Endothelial cell of umbilical vein (primary cell): ENCODE data around the gene HAUS7.

Experiments
- EZH2 ChIP-seq: IDR thresholded peaks from 2 replicates; pipeline ENCODE4 v1.6.1; 2012; ENCODE audit warnings: borderline replicate concordance, low read depth, mild to moderate bottlenecking, moderate library complexity, low read length, inconsistent platforms; ENCODE audit not compliant: severe bottlenecking
- MYC ChIP-seq: IDR thresholded peaks from one replicate; pipeline ENCODE4 v1.6.1; 2011; ENCODE audit warnings: mild to moderate bottlenecking, low read depth, low read length
- POLR2A ChIP-seq: IDR thresholded peaks from 2 replicates; pipeline ENCODE4 v1.6.1; 2012; ENCODE audit warnings: low read depth, mild to moderate bottlenecking, control low read depth, low read length
- POLR2AphosphoS5 ChIP-seq: IDR thresholded peaks from 2 replicates; pipeline ENCODE4 v1.6.1; 2012; ENCODE audit warnings: low read depth, mild to moderate bottlenecking, control low read depth, low read length, moderate library complexity; ENCODE audit not compliant: insufficient read depth
- TF ChIP-seq, protein P1 (sequence below), 2 donors: IDR thresholded peaks; 1 replicate in 1 of 2; 2 replicates in 1 of 2; pipeline ENCODE4 v1.5.1; 2011; ENCODE audit warnings: low read length in 2 of 2, mild to moderate bottlenecking in 2 of 2, moderate library complexity in 2 of 2, control low read depth in 1 of 2, inconsistent platforms in 1 of 2, low read depth in 1 of 2; ENCODE audit not compliant: insufficient read depth in 1 of 2; ENCODE audit errors: extremely low read depth in 1 of 2
- TF ChIP-seq, protein P2 (sequence below): IDR thresholded peaks from 2 replicates; pipeline ENCODE4 v1.6.1; 2011; ENCODE audit not compliant: insufficient read depth, insufficient read length

DNA sequence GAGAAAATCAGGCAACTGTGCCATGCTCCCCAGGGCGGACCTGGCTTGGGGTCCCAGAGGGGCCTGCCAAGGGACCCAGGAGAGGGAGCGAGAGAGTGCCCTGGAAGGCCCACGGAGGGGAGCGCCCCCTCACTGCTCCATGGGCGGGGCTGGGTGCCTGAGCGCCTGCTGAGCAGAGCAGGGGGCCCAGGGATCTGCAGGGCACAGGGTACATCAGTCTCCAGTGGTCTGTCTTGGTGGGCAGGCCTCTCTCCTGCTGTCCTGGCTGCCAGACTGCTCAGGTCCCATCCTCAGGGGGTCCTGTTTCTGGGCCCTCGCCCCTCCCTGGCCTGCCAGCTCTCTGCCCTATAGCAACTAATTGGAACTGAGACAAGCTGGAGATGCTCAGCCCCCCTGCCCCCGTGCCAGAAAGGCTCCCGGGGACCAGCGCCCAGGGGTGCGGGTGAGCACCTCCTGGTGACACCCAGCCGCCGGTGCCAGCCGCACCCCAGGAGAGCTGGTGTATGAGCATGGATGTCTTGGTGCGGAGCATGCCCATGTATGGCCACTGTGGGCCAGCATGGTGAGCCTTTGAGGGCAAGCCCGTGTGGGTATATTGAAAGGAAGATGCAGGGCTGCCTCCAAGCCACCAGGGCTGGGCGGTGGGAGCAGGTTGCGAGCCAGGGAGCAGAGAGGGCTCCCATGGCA is 25.7 kb upstream of the HAUS7 start:
- TF ChIP-seq, protein P1, sequence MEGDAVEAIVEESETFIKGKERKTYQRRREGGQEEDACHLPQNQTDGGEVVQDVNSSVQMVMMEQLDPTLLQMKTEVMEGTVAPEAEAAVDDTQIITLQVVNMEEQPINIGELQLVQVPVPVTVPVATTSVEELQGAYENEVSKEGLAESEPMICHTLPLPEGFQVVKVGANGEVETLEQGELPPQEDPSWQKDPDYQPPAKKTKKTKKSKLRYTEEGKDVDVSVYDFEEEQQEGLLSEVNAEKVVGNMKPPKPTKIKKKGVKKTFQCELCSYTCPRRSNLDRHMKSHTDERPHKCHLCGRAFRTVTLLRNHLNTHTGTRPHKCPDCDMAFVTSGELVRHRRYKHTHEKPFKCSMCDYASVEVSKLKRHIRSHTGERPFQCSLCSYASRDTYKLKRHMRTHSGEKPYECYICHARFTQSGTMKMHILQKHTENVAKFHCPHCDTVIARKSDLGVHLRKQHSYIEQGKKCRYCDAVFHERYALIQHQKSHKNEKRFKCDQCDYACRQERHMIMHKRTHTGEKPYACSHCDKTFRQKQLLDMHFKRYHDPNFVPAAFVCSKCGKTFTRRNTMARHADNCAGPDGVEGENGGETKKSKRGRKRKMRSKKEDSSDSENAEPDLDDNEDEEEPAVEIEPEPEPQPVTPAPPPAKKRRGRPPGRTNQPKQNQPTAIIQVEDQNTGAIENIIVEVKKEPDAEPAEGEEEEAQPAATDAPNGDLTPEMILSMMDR (IDR thresholded peaks at IDR 0.05; ENCODE audit: extremely low read depth in 1 of 2, insufficient read depth in 1 of 2, low read depth in 1 of 2, low read length in 2 of 2) = peak in 1 of 2 donors; percentile 8
- TF ChIP-seq EZH2 (no peak), POLR2A (no peak), MYC (no peak), POLR2AphosphoS5 (no peak)
- TF ChIP-seq, protein P2, sequence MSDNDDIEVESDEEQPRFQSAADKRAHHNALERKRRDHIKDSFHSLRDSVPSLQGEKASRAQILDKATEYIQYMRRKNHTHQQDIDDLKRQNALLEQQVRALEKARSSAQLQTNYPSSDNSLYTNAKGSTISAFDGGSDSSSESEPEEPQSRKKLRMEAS = no peak
